ENCODE results near the gene TRIO. TPM values are rescaled to one million over a fixed set of nuclear protein-coding genes. Genes with fewer than 3 reads are reported as not detected.

Gene TRIO
- total and polyA plus RNA-seq, 10 of the 15 experiments (the other 5 are each of a cell fraction or from before 2014, with no cell fraction given), result 5.1 to 96.4 (median 44.6) TPM

GRCh38 chr5:14238272-14238671, 95.1 kb downstream of the TRIO start (continued):
- TF ChIP-seq CUX1 (IDR thresholded peaks at IDR 0.05; ENCODE audit: insufficient replicate concordance, low read depth, low read length) (no peak), KAT2A (conservative IDR thresholded peaks at IDR 0.05; ENCODE audit: control insufficient read depth, low read depth, low read length) (no peak), GABPA (IDR thresholded peaks at IDR 0.05; ENCODE audit: low read depth) (no peak), IKZF1 (conservative IDR thresholded peaks at IDR 0.05) (no peak), SP1 (IDR thresholded peaks at IDR 0.05; ENCODE audit: low read depth, low read length) (no peak), EED (IDR thresholded peaks at IDR 0.05; ENCODE audit: low read depth) (no peak), BCLAF1 (IDR thresholded peaks at IDR 0.05) (no peak), ATF3 (IDR thresholded peaks at IDR 0.05; ENCODE audit: borderline replicate concordance, extremely low read depth, low read depth, low read length) (no peak), RFX5 (IDR thresholded peaks at IDR 0.05; ENCODE audit: low read depth, low read length) (no peak), BACH1 (IDR thresholded peaks at IDR 0.05; ENCODE audit: borderline replicate concordance) (no peak), PML (IDR thresholded peaks at IDR 0.05; ENCODE audit: low read length) (no peak), TBL1XR1 (IDR thresholded peaks at IDR 0.05; ENCODE audit: low read depth, low read length) (no peak)
- TF ChIP-seq, protein P1, sequence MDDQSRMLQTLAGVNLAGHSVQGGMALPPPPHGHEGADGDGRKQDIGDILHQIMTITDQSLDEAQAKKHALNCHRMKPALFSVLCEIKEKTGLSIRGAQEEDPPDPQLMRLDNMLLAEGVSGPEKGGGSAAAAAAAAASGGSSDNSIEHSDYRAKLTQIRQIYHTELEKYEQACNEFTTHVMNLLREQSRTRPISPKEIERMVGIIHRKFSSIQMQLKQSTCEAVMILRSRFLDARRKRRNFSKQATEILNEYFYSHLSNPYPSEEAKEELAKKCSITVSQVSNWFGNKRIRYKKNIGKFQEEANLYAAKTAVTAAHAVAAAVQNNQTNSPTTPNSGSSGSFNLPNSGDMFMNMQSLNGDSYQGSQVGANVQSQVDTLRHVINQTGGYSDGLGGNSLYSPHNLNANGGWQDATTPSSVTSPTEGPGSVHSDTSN (IDR thresholded peaks at IDR 0.05; ENCODE audit: insufficient replicate concordance, low read depth, low read length), result no peak
